GM21576 (cell line): ENCODE data around the gene SLC25A21.

Source experiments
- ATAC-seq: cut with Tn5 transposase; IDR thresholded peaks from one replicate; pipeline ENCODE4 v1.9.1; 2021; ENCODE audit warnings: mild to moderate bottlenecking, moderate library complexity; ENCODE audit not compliant: unreplicated experiment

SLC25A21 gene

GRCh38 chr14:36949371-36949770 lies 223.0 kb downstream of the SLC25A21 start:
- ATAC-seq: no peak

- ATAC-seq: no peak
Observed at GRCh38 chr14:36948157-36948859, 224.1 kb downstream of the SLC25A21 start.

DNA sequence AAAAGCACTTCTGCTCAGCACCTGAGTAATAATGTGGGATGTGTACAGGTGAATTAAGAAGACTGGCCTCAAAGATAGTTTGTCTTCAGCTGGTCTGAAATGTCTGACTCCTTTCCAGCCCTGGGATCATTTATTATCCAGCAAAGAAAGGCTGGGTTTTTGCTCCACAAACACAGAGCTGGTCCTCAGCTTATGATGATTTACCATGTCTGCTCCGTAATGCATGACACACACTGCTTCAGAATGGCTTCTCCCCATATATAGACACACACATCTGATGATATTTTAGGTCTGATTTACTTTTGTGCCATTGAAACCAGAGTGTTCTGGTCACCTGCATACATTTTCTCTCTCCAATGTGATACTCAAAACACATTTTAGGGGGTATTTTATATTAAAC lies 225.0 kb downstream of the SLC25A21 start:
- no peak for ATAC-seq

DNA sequence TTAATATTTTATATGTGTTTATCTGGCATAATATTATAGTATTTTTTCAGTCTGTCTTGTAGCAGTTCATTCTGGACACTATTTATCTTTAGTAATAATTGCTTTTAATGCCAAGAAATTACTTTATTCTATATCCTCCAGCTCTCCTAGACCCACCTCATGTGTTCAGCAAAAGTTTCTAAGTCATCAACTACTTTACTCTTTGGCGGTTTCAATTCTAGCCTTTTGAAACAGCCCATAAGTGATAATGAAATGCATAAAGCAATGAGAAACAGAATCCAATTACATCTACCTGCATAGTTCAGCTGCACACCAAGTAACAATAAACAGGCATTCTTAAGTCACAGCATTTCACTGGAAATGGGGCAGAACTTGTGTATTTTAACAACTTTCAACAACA lies 225.5 kb downstream of the SLC25A21 start:
- ATAC-seq: no peak

- ATAC-seq: no peak
Observed at GRCh38 chr14:36944307-36945010, 227.9 kb downstream of the SLC25A21 start.

- no peak for ATAC-seq
Observed at GRCh38 chr14:36942522-36943245, 229.7 kb downstream of the SLC25A21 start.

GRCh38 chr14:36941783-36942521 lies 230.5 kb downstream of the SLC25A21 start:
- ATAC-seq: peak; percentile 90

- ATAC-seq: no peak
Observed at GRCh38 chr14:36940476-36940875, 231.9 kb downstream of the SLC25A21 start.

- ATAC-seq: no peak
Observed at GRCh38 chr14:36939265-36939664, 233.1 kb downstream of the SLC25A21 start.

- ATAC-seq: no peak
Observed at GRCh38 chr14:36938678-36939077, 233.7 kb downstream of the SLC25A21 start.

GRCh38 chr14:36935976-36936678 lies 236.3 kb downstream of the SLC25A21 start:
- no peak for ATAC-seq

GRCh38 chr14:36934304-36934703 lies 238.1 kb downstream of the SLC25A21 start:
- no peak for ATAC-seq

DNA sequence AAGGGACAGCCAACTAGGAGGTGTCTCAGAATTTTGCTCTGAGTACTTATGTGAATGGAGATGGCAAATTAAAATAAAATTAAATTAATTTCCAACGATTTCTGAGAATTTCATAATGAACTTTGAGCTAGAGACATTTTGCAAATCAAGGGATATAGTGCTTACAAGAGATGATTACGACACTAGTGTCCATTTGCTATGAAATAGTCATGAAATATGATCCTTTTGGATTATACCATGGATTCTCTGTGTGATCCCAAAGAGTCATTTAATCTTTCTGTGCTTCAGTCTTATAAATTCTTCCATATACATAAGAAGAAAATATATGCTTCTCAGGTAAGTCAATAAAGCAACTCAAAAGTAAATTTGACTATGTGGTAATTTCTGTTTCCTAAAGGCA lies 240.6 kb downstream of the SLC25A21 start:
- ATAC-seq: no peak

DNA sequence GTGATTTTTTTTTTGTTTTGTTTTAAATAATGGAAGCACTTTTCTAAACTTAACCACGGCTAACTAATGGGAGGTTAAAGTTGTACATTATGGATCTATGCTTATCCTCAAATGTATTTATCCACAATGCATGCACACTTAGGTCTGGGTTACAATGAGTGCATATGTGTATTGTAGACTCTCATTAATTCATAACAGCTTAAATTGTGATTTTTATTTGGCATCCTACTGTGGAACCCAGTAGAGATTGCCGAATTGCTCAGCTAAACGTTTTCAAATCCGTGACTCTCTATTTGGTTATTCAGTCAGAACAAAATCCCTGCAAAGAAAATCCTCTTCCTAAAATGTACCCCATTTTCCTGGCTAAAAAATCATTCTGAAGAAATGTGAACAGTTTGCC lies 244.0 kb downstream of the SLC25A21 start:
- ATAC-seq: no peak

GRCh38 chr14:36925094-36925493 lies 247.3 kb downstream of the SLC25A21 start:
- no peak for ATAC-seq

GRCh38 chr14:36916668-36917067 lies 255.7 kb downstream of the SLC25A21 start:
- no peak for ATAC-seq

GRCh38 chr14:36915081-36915480 lies 257.3 kb downstream of the SLC25A21 start:
- ATAC-seq: no peak

- ATAC-seq: no peak
Observed at GRCh38 chr14:36910578-36910977, 261.8 kb downstream of the SLC25A21 start.

- no peak for ATAC-seq
Observed at GRCh38 chr14:36905272-36905888, 267.0 kb downstream of the SLC25A21 start.

GRCh38 chr14:36901861-36902260 lies 270.5 kb downstream of the SLC25A21 start:
- no peak for ATAC-seq
